NCI-H2171 treated with DMSO at 0.1 percent for 48 hours (cell line): ENCODE results near the gene TSPAN17.

Experiments
- DNase-seq: peaks from one replicate; lab custom pipeline; 2025; lab: John Stamatoyannopoulos, UW

Gene TSPAN17

DNA sequence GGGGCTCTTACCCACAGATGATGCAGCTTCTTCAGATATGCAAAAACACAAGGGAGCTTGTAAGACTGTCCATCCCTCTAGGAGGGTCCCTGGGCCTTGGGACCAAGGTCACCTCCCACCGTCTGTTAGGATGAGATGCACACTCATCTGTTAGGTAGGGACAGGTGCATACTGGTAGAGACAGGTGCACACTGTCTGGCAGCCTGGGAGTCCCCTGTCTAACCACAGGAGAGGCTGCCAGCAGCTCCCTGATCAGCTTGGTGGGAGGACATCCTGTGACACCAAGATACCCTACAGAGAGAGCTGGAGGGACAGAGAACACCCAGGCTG is 13.2 kb downstream of the TSPAN17 start:
- DNase-seq = no peak

GRCh38 chr5:176660860-176661641 is 13.8 kb downstream of the TSPAN17 start:
- DNase-seq = peak; percentile 46

DNA sequence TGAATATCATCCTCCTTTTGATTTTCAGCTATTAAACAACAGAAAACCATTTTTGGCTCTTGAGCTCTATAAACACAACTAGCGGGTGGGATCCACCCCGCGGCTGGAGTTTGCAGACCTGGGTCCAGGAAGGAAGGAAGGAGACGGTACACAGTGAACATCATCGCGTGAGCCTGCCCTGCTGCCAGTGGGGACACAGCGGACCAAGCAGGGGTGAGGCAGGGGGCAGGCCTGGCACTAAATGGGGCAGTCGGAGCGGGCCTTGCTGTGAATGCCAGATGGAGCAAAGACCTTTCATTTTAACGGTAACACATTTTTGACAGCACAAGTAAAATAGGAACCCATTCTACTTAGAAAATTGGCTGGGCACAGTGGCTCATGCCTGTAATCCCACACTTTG is 14.4 kb downstream of the TSPAN17 start:
- no peak for DNase-seq

- no peak for DNase-seq
Observed at GRCh38 chr5:176662371-176663333, 15.4 kb downstream of the TSPAN17 start.

DNA sequence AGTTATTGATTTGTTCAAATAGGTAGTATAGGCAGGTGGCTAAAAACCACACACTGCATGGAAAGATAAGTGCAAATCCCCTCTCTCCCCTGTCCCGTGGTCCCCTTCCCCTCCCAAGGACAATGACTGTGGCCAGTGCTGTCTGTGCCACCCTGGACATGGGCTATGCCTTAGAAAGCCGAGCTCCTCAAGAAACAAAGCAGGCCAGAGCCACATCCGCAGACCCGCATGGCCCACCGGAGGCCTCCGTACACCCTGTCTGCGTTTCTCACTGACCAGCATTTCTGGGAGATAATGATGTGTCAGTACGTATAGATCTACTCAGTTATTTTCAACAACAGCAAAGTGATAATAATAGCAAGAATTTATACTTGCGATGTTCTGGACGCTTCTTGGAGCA is 16.3 kb downstream of the TSPAN17 start:
- no peak for DNase-seq

DNA sequence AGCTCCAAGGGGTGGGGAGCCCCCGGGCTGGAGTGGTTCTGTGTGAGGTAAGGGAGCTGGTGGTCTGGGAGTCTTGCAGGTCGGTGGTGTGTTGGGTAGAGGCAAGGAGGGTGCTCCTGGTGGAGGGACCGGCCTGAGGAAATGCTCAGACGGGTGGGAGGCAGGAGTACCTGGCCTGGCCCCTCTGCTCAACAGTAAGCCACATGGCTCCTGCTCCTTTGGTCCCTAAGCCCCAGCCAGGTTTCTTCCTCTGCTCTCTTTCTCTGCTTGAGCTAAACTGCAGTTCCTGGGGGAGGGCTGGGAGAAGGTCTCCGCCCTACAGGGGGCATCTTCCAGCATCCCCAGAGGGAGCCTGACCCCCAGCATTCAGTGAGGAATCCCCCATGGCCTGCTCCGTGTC is 17.2 kb downstream of the TSPAN17 start:
- DNase-seq = no peak

DNA sequence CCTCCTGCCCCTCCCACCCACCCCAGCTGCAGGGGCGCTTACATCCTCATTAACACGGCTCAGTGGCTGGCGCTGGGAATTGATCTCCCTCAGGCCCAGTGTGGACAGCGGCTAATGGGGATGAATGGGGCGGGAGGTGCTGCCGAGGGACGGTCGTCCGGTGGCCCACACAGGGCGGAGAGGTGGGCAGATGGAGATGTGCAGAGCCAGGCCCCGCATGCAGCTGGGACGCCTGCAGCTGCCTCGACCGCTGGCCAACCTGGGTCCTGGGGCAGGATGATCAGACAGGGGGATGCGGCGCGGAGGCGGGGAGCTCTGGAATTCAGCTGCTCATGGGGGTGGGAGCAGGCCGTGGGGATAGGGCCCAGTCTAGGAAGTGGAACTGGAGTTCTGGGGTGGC is 17.6 kb downstream of the TSPAN17 start:
- DNase-seq = no peak

DNA sequence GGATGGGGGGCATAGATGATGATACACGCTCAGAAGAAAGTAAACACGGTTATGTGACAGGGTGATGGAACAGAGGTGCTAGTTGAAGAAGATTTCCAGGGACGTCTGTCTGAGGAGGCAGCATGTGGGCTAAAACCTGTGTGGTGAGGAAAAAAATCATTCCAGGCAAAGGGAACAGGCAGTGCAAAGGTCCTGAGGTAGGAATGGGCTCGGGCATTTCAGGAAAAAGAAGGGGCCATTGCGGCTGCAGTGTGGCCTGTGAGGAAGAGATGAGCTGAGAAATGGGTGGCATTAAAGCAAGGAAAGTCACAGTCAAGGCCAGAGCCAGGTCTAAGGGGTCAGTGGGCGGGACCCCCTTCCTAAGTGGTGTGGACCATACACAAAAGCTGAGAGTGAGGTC is 18.2 kb downstream of the TSPAN17 start:
- DNase-seq = no peak

DNA sequence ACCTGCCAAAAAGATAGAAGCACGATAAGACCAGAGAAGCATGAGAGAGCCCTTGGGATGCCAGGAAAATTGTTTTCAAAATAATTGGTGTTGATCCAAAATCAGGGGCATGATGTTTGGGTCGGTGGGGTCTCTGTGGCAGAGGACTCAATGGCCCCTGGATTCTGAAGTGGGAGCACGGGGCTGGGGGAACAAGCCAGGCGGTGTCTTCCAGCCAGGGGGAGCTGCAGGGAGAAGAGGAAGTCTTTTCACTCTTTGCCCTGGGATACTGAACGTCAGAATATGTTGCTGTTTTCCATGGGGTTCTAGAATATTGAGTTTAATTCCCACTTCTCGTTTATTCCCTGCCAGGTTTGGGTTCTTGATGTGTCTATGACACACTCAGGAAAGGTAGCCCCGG is 20.4 kb downstream of the TSPAN17 start:
- DNase-seq = no peak

DNA sequence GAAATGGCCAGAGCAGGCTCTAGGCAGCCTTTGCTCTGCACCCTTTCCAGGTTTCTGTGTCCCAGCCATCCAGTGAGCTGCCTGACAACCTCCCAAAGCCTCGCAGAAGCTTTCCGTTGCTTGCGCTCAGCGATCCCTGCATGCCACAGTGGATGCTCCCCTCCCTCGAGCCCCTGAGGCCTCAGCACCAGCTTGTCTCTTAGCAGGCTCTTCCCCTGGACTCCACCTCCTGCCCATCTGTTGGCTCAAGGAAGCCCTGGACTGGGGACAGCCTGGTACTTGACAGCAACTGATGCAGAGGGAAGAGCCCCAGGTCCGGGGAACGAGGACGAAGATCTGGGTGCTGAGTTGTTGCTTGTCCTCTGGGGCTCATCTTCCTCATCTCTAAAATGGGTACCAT is 23.2 kb downstream of the TSPAN17 start:
- no peak for DNase-seq

- no peak for DNase-seq
Observed at GRCh38 chr5:176671399-176671798, 24.1 kb downstream of the TSPAN17 start.

GRCh38 chr5:176671890-176672747 is 24.8 kb downstream of the TSPAN17 start:
- DNase-seq = no peak

- no peak for DNase-seq
Observed at GRCh38 chr5:176673651-176674583, 26.6 kb downstream of the TSPAN17 start.

- no peak for DNase-seq
Observed at GRCh38 chr5:176674799-176675198, 27.5 kb downstream of the TSPAN17 start.

DNA sequence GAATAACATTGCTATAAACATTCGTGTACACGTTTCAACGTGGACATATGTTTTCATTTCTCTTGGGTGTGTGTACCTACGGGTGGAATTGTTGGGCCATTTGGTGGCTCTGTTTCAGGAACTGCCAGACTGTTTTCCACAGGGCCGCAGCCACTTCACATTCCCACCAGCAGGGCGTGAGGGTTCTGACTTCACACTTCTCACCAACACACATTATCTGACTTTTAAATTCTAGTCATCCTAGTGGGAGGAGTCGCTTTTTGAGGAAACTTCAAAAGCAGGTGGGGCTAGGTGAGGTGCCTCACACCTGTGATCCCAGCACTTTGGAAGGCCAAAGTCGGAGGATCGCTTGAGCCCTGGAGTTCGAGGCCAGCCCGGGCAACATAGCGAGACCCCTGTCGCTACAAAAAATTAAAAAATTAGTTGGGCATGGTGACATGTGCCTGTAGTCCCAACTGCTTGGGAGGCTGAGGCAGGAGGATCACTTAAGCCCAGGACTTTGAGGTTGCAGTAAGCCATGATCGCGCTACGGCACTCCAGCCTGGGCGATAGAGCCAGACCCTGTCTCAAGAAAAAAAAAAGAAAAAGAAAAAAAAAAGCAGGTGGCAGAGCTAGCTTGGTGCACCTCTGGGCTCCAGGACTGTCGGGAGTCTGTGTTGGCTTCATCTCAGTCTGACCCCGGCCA is 28.5 kb downstream of the TSPAN17 start:
- peak; percentile 20 for DNase-seq

- no peak for DNase-seq
Observed at GRCh38 chr5:176676361-176676824, 29.1 kb downstream of the TSPAN17 start.

DNA sequence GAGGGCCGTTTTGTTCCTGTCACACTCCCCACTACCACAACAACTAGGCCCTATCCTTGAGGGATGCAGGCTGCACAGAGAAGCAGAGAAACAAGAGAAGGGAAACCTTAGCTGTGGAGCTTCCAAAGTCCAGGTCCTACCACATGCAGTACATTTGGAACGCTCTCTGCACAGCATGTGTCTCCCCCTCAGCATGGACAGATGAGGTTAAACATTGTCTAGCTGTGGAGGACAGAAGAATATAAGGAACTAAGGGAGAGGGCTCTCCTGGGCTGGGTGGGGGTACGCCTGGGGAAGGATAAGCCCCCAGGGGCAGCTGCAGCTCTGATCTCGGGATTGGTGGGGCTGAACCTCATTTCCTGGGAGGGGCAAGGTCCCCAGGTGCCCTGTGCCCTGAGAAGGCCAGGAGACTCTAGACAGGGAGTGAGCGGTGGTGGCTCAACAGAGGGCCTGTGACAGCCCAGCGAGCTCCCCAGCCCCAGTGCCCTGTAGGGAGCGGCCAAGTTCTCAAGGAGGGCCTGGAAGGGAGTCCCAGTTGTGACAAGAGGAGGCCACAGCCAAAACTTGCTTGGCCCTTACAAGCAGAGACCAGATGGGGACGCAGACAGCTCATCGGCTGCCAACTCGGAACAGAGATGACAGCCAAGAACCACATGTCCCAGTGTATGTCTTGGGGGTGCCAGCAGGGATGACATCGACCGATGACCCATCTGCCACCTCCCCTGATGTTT is 30.1 kb downstream of the TSPAN17 start:
- no peak for DNase-seq

DNA sequence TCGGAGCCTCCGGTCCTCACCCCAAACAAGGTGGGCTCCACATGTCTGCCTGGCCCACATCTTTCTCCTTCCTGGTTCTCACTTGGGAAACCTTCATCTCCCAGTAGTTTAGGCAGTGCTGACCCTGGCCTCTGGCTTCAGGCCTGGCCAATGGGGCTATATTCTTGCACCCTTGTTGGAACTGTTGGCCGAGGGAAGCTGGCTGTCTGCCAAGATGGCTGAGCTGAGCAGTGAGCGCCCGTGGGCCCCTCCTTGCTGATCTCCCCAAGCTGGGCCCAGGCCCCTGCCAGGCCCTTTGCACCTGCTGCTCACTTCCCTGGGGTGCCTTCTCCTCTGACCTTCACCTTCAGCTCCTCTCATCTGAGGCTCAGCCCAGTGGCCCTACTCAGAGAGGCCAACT is 31.3 kb downstream of the TSPAN17 start:
- no peak for DNase-seq

GRCh38 chr5:176679365-176680225 is 32.3 kb downstream of the TSPAN17 start:
- DNase-seq = no peak
